Thyroid gland (tissue), 4 donors: ENCODE data around the gene NDUFA1.

Experiments
- POLR2A ChIP-seq, 2 donors: fragments of 450-650 bp; IDR thresholded peaks; one replicate each; pipeline ENCODE4 v1.6.1; 2017; ENCODE audit warnings: antibody characterized with exemption in 2 of 2, mild to moderate bottlenecking in 2 of 2, moderate library complexity in 1 of 2
- TF ChIP-seq, protein P1 (sequence below), 6 experiments: fragments of 200-600 bp in 3 of 6; fragments of 450-650 bp in 3 of 6; sonication (generic) in 3 of 6; IDR thresholded peaks; one replicate each; pipeline ENCODE4 v1.5.1; 2016 to 2019; ENCODE audit warnings: antibody characterized with exemption in 6 of 6, mild to moderate bottlenecking in 2 of 6, inconsistent platforms in 1 of 6, moderate library complexity in 1 of 6

- TF ChIP-seq, protein P1, sequence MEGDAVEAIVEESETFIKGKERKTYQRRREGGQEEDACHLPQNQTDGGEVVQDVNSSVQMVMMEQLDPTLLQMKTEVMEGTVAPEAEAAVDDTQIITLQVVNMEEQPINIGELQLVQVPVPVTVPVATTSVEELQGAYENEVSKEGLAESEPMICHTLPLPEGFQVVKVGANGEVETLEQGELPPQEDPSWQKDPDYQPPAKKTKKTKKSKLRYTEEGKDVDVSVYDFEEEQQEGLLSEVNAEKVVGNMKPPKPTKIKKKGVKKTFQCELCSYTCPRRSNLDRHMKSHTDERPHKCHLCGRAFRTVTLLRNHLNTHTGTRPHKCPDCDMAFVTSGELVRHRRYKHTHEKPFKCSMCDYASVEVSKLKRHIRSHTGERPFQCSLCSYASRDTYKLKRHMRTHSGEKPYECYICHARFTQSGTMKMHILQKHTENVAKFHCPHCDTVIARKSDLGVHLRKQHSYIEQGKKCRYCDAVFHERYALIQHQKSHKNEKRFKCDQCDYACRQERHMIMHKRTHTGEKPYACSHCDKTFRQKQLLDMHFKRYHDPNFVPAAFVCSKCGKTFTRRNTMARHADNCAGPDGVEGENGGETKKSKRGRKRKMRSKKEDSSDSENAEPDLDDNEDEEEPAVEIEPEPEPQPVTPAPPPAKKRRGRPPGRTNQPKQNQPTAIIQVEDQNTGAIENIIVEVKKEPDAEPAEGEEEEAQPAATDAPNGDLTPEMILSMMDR (IDR thresholded peaks at IDR 0.05) = no peak
- TF ChIP-seq POLR2A (IDR thresholded peaks at IDR 0.05) = no peak
Measured at GRCh38 chrX:119833905-119834304, 37.7 kb upstream of the NDUFA1 start.
